Measurements from ENCODE around the gene DET1. TPM values are rescaled to one million over a fixed set of nuclear protein-coding genes. Genes with fewer than 3 reads are reported as not detected.
A peak's percentile ranks its signal among the peaks of the same experiment; 100 is the strongest.
"Not testable (repeated sequence)": the region's sequence is repeated elsewhere in the genome, so short reads cannot be mapped to it uniquely, and the experiment has no call there.

The DET1 gene
- total RNA-seq, 1 donor from 2014 or later = 3.2 TPM

DNA sequence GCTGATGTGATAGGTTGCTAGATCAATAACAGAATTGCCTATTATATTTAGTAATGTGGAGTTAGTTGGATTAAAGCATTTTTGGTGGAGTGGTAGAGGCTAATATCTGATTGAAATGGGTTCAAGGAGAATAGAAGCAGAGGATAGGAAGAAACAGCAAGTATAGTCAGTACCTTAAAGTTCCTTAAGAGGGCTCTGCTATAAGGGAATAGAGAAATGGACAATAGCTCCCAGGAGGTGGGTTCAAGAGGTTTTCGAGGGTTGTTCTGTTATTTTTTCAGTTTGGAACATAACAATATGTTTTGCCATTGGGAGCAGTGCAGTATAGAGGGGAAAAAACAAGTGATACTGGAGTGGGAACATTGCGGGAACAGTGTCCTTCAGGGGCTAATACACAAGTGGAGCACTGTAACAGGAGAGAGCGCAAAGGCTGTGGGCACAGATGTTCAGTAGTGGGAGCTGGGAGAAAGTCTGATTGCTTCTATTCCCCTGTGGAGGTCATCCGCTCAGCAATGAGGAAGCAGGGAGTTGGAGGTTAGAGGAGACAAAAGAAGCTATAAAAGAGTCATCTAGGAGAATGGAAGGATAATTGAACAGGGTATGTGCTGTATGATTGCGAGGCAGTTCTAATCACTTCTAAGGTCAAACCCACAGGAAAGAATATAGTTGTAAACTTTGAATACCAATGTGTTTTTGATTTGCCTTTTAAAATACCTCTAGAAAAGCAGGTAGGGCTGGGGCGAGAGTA, 75.7 kb downstream of the DET1 start:
- no peak for DNase-seq (ENCODE audit: low read depth)
- TF ChIP-seq CTCF (IDR thresholded peaks at IDR 0.05; ENCODE audit: insufficient read depth, low read length, severe bottlenecking) = no peak
- no peak overlapping the region for H3K4me3 ChIP-seq (ENCODE audit: low read depth, low read length)
- H3K36me3 ChIP-seq (ENCODE audit: control insufficient read depth, insufficient read depth, low read length) = no peaks in the 10 kb centered on the region
- FAIRE-seq = no peak
- no peaks in the 10 kb centered on the region for H3K27me3 ChIP-seq (ENCODE audit: control insufficient read depth, insufficient read depth, low read length)

- Histone ChIP-seq H3K27me3 (ENCODE audit: control insufficient read depth, insufficient read depth, low read length) (no peaks in the 10 kb centered on the region), H3K36me3 (ENCODE audit: control insufficient read depth, insufficient read depth, low read length) (peaks cover 3% of the 10 kb centered on the region), H3K4me3 (ENCODE audit: low read depth, low read length) (no peak overlapping the region)
- no peak for FAIRE-seq
- no peak for DNase-seq (ENCODE audit: low read depth)
- TF ChIP-seq CTCF (IDR thresholded peaks at IDR 0.05; ENCODE audit: insufficient read depth, low read length, severe bottlenecking) = no peak
Observed at GRCh38 chr15:88469321-88469720, 77.2 kb downstream of the DET1 start.

DNA sequence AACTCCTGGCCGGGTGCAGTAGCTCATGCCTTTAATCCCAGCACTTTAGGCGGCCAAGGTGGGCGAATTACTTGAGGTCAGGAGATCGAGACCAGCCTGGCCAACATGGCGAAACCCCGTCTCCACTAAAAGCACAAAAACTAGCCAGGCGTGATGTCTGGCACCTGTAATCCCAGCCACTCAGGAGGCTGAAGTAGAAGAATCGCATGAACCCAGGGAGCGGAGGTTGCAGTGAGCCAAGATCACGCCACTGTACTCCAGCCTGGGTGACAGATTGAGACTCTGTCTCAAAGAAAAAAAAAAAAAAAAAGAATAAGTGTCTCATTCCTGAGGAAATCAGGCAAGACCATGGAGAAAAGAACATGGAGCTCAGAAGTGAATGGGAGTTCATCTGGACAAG, 77.8 kb downstream of the DET1 start:
- not testable (repeated sequence) for H3K27me3 ChIP-seq (ENCODE audit: control insufficient read depth, insufficient read depth, low read length); H3K36me3 ChIP-seq (ENCODE audit: control insufficient read depth, insufficient read depth, low read length); FAIRE-seq; DNase-seq (ENCODE audit: low read depth); H3K4me3 ChIP-seq (ENCODE audit: low read depth, low read length)

DNA sequence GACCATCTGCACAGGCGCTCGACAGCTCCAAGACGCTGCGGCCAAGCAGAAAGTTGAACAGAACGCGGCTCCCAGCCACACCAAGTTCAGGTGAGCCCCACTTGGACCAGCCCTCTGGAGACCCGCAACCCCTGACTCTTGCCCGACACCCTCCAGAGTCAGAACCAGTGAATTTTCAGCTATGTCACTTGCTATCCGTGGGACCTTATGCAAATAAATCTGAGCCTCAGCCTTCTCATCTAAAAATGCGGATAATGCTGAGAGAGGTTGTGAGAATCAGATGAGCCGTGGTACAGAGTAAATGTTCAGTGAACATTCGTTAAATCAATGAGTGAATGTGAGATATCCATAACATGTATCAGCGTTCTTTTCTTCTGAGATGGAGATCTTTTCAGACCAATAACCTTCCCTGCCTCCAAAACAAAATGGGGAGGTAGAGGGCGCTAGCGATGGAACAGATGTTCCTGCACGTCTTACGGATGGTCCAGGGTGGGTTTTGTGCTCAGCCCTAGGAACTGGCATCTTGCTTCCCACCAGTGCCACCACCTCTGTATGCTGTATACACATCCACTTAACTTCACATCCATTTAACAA, 78.4 kb downstream of the DET1 start:
- DNase-seq (ENCODE audit: low read depth) = peak; percentile 18
- TF ChIP-seq CTCF (IDR thresholded peaks at IDR 0.05; ENCODE audit: insufficient read depth, low read length, severe bottlenecking) = peak; percentile 42
- no peak for FAIRE-seq
- no peaks in the 10 kb centered on the region for H3K27me3 ChIP-seq (ENCODE audit: control insufficient read depth, insufficient read depth, low read length)
- H3K4me3 ChIP-seq (ENCODE audit: low read depth, low read length) = peak overlapping the region; percentile 51
- peaks cover 6% of the 10 kb centered on the region for H3K36me3 ChIP-seq (ENCODE audit: control insufficient read depth, insufficient read depth, low read length)

GRCh38 chr15:88467073-88467934, 79.2 kb downstream of the DET1 start, which contains the start of the genes MRPL46 and MRPS11:
TSS of gene MRPL46 (minus strand) at chr15:88467388. CDS start at chr15:88467377, 11 bp downstream.
TSS of gene MRPS11 (plus strand) at chr15:88467708. CDS start at chr15:88467718, 10 bp downstream.
- Histone ChIP-seq H3K36me3 (ENCODE audit: control insufficient read depth, insufficient read depth, low read length) (peaks cover 7% of the 10 kb centered on the region), H3K27me3 (ENCODE audit: control insufficient read depth, insufficient read depth, low read length) (no peaks in the 10 kb centered on the region), H3K4me3 (ENCODE audit: low read depth, low read length) (peak within 1 kb of the TSS; percentile 51)
- DNase-seq (ENCODE audit: low read depth) (peak; percentile 66), FAIRE-seq (no peak)
- no peak for TF ChIP-seq CTCF (IDR thresholded peaks at IDR 0.05; ENCODE audit: insufficient read depth, low read length, severe bottlenecking)
